ENCODE results near the gene C17orf114.
A peak's percentile ranks its signal among the peaks of the same experiment; 100 is the strongest.

The C17orf114 gene

GRCh38 chr17:4796552-4796920, 5.6 kb downstream of the C17orf114 start (continued):
- TF ChIP-seq MYPOP (CRISPR knock-in tag; IDR thresholded peaks at IDR 0.05) (no peak; the same call in 1 of the 2 replicates), RNF2 (conservative IDR thresholded peaks at IDR 0.05; ENCODE audit: low read depth) (no peak), KDM3A (CRISPR knock-in tag; IDR thresholded peaks at IDR 0.05; ENCODE audit: low read depth) (no peak), KLF6 (CRISPR knock-in tag; IDR thresholded peaks at IDR 0.05) (no peak), DMTF1 (CRISPR knock-in tag; IDR thresholded peaks at IDR 0.05) (no peak), ELF4 (CRISPR knock-in tag; IDR thresholded peaks at IDR 0.05; ENCODE audit: borderline replicate concordance) (no peak), NFE2L2 (IDR thresholded peaks at IDR 0.05; ENCODE audit: low read length) (no peak), ADNP (CRISPR knock-in tag; IDR thresholded peaks at IDR 0.05) (no peak), POLR2A (IDR thresholded peaks at IDR 0.05; ENCODE audit: insufficient read depth in 1 of 2, low read depth in 2 of 2, low read length in 2 of 2) (0 out of 4 replicates have a peak, but pooled peaks of 1 of the 2 experiments have one; percentile 5), ZNF543 (CRISPR knock-in tag; IDR thresholded peaks at IDR 0.05) (no peak), U2AF2 (IDR thresholded peaks at IDR 0.05; ENCODE audit: low read depth, low read length) (no peak), MBNL3 (CRISPR knock-in tag; conservative IDR thresholded peaks at IDR 0.05) (no peak), REST (IDR thresholded peaks at IDR 0.05; ENCODE audit: borderline replicate concordance in 1 of 2, low read depth in 1 of 2, low read length in 2 of 2) (no peak), HOXA3 (CRISPR knock-in tag; IDR thresholded peaks at IDR 0.05) (no peak), IRF1 (CRISPR knock-in tag; IDR thresholded peaks at IDR 0.05; ENCODE audit: low read depth) (no peak), ZNF552 (CRISPR knock-in tag; IDR thresholded peaks at IDR 0.05; ENCODE audit: borderline replicate concordance) (no peak)
